Caco-2 (cell line): ENCODE measurements around the gene LMAN2L. TPM values are rescaled to one million over a fixed set of nuclear protein-coding genes. Genes with fewer than 3 reads are reported as not detected.
"Not testable (repeated sequence)": the region's sequence is repeated elsewhere in the genome, so short reads cannot be mapped to it uniquely, and the experiment has no call there.

Experiments
- BruUV-seq: library from RNA; stranded (reverse); fragments of 400-500 nt; replicated peaks from 2 replicates; lab custom pipeline; 2021; lab: Mats Ljungman, UMichigan
- CTCF ChIA-PET: fragments of 300-600 bp; sonication (Branson Sonifier 250); formaldehyde crosslinking; loops from one replicate; lab custom pipeline; 2022; ENCODE audit warnings: antibody characterized with exemption; lab: Charles Lee
- POLR2A ChIA-PET: fragments of 300-600 bp; sonication (Branson Sonifier 250); formaldehyde crosslinking; loops from one replicate; lab custom pipeline; 2022; ENCODE audit warnings: antibody characterized with exemption; lab: Charles Lee
- DNase-seq, 2 experiments: peaks; one replicate each; pipeline versions ENCODE4 v3.0.0 to v3.0.0-alpha.2; 2020 to 2022
- H3K27me3 ChIP-seq: replicated peaks from 2 replicates; pipeline ENCODE4 v1.6.0; 2011; ENCODE audit warnings: low read length; ENCODE audit not compliant: control insufficient read depth, insufficient read depth
- H3K36me3 ChIP-seq: 2 replicates; pipeline ENCODE4 v1.5.1; 2011; ENCODE audit warnings: low read length; ENCODE audit not compliant: control insufficient read depth, insufficient read depth
- H3K4me1 ChIP-seq: fragments of 250-450 bp; sonication (Bioruptor Pico); 2 replicates; pipeline ENCODE4 v1.5.1; 2020; ENCODE audit warnings: mild to moderate bottlenecking
- H3K4me3 ChIP-seq: 2 replicates; pipeline ENCODE4 v1.5.1; 2011; ENCODE audit warnings: low read depth, mild to moderate bottlenecking, control low read depth, low read length
- H3K9me3 ChIP-seq: fragments of 250-450 bp; sonication (Bioruptor Pico); 2 replicates; pipeline ENCODE4 v1.5.1; 2020; ENCODE audit warnings: mild to moderate bottlenecking, moderate library complexity
- H3K27ac Mint-ChIP-seq: one replicate; pipeline ENCODE4 v1.8.0; 2022; ENCODE audit warnings: mixed read lengths; ENCODE audit not compliant: unreplicated experiment
- H3K27me3 Mint-ChIP-seq: one replicate; pipeline ENCODE4 v1.8.0; 2022; ENCODE audit warnings: mixed read lengths; ENCODE audit not compliant: insufficient read depth, unreplicated experiment
- H3K36me3 Mint-ChIP-seq: one replicate; pipeline ENCODE4 v1.8.0; 2022; ENCODE audit warnings: mild to moderate bottlenecking, mixed read lengths; ENCODE audit not compliant: insufficient read depth, unreplicated experiment
- H3K4me1 Mint-ChIP-seq: one replicate; pipeline ENCODE4 v1.8.0; 2022; ENCODE audit warnings: low read depth, mixed read lengths; ENCODE audit not compliant: unreplicated experiment
- H3K4me3 Mint-ChIP-seq: one replicate; pipeline ENCODE4 v1.8.0; 2022; ENCODE audit warnings: mild to moderate bottlenecking, moderate library complexity, mixed read lengths; ENCODE audit not compliant: unreplicated experiment
- H3K9me3 Mint-ChIP-seq: one replicate; pipeline ENCODE4 v1.8.0; 2022; ENCODE audit warnings: mixed read lengths; ENCODE audit not compliant: unreplicated experiment
- intact Hi-C: fragments of 100-400 bp; cut with micrococcal nuclease; formaldehyde crosslinking; loops from one replicate; pipeline ENCODE4 v1.10.0; 2022; ENCODE audit not compliant: unreplicated experiment
- total RNA-seq: library from RNA; stranded (reverse); gene quantifications from 2 replicates; pipeline ENCODE4 v1.2.3, GENCODE V29; 2022
- TF ChIP-seq, protein P1 (sequence below), 2 experiments: fragments of 200-600 bp in 1 of 2; IDR thresholded peaks; 1 replicate in 1 of 2; 2 replicates in 1 of 2; pipeline versions ENCODE4 v1.5.1 to v1.8.0; 2011 to 2022; ENCODE audit warnings: antibody characterized with exemption in 1 of 2, control low read depth in 1 of 2, inconsistent platforms in 1 of 2, low read depth in 1 of 2, low read length in 1 of 2, mild to moderate bottlenecking in 1 of 2, moderate library complexity in 1 of 2; ENCODE audit not compliant: insufficient read depth in 1 of 2, severe bottlenecking in 1 of 2, unreplicated experiment in 1 of 2

LMAN2L gene
- total RNA-seq, 1 experiment from 2014 or later: 27.4 TPM

DNA sequence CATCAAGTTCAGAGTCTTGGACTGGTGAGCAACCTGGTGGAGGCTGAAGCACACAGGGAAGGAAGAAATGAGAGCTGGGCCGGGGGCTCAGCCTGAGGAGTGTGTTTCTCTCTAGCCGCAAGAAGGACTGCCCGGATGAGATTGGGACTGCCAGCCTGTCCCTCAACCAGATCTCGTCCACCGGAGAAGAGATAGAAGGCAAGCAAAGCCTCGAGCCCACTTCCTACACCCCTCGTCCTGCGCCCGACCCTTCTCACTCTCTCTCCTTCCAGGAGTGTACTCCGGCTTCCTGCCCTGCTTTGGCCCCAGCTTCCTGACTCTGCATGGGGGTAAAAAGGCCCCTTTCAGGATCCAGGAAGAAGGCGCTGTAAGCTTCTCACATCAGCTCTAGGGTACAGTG, 71.1 kb downstream of the LMAN2L start:
- H3K9me3 ChIP-seq: peaks cover 3% of the 10 kb centered on the region; the same call in 1 of the 2 replicates
- DNase-seq: peak in 1 of 2 experiments; percentile 23
- no peaks in the 10 kb centered on the region for H3K27me3 ChIP-seq
- Mint-ChIP-seq H3K36me3 (no peaks in the 10 kb centered on the region), H3K4me3 (no peak overlapping the region), H3K27me3 (peaks cover 4% of the 10 kb centered on the region), H3K9me3 (no peaks in the 10 kb centered on the region), H3K27ac (no peak overlapping the region), H3K4me1 (peaks cover 13% of the 10 kb centered on the region)
- no TSS peak for BruUV-seq
- no peaks in the 10 kb centered on the region for H3K36me3 ChIP-seq
- ChIA-PET POLR2A (no interaction called here), CTCF (no interaction called here)
- no peak overlapping the region for H3K4me3 ChIP-seq
- intact Hi-C loops: no loop called here
- TF ChIP-seq, protein P1, sequence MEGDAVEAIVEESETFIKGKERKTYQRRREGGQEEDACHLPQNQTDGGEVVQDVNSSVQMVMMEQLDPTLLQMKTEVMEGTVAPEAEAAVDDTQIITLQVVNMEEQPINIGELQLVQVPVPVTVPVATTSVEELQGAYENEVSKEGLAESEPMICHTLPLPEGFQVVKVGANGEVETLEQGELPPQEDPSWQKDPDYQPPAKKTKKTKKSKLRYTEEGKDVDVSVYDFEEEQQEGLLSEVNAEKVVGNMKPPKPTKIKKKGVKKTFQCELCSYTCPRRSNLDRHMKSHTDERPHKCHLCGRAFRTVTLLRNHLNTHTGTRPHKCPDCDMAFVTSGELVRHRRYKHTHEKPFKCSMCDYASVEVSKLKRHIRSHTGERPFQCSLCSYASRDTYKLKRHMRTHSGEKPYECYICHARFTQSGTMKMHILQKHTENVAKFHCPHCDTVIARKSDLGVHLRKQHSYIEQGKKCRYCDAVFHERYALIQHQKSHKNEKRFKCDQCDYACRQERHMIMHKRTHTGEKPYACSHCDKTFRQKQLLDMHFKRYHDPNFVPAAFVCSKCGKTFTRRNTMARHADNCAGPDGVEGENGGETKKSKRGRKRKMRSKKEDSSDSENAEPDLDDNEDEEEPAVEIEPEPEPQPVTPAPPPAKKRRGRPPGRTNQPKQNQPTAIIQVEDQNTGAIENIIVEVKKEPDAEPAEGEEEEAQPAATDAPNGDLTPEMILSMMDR (IDR thresholded peaks at IDR 0.05; ENCODE audit: insufficient read depth in 1 of 2, low read depth in 1 of 2, low read length in 1 of 2, severe bottlenecking in 1 of 2, unreplicated experiment in 1 of 2): no peak
- H3K4me1 ChIP-seq: no peaks in the 10 kb centered on the region

DNA sequence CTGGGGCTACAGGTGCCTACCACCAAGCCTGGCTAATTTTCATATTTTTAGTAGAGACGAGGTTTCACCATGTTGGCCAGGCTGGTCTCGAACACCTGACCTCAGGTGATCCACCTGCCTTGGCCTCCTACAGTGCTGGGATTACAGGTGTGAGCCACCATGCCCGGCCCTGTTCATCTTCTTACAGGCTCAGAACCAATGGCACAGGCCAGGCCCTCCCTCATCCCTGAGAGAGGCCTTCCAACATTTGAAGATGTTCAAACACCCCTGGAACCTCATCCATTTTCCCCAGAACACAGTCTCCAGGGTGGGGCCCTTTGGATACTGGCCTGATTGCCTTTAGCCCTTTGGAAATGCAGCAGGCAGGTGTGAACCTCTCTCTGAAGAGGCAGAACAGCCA, 74.1 kb downstream of the LMAN2L start:
- H3K4me1 ChIP-seq, H3K27me3 Mint-ChIP-seq, BruUV-seq, H3K9me3 ChIP-seq, H3K4me3 ChIP-seq, H3K36me3 ChIP-seq, H3K36me3 Mint-ChIP-seq, H3K27ac Mint-ChIP-seq, H3K4me3 Mint-ChIP-seq, intact Hi-C loops, H3K9me3 Mint-ChIP-seq, CTCF ChIA-PET, H3K27me3 ChIP-seq: not testable (repeated sequence)
- DNase-seq: peak in 1 of 2 experiments; percentile 14
- POLR2A ChIA-PET: interaction anchor here (1.0 kb wide), 1 partner anchor 95 kb away, joined by 3 read pairs; no protein-coding TSS in a partner anchor
- peaks cover 13% of the 10 kb centered on the region for H3K4me1 Mint-ChIP-seq

DNA sequence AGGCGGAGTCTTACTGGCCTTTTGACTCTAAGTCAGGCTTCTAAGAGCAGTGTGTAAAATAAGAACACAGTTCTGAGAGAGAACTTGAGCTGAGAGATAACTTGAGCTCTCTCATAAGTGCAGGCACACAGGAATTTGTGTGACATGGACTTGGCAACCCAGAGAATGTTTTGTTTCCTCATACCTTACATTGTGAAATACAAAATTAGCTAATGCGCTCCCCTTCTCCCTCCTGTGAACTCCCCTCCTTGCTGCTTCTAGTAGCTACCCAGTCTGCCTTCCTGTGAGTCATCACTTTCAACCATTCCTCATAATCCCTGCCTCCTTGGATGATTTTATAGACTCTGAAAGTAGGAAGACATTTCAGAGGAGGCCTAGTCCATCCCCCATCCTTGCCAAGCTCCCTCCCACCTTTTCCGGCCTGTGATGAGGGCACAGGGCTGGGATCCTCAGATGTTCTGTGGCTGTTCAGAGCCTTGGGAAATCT, 74.7 kb downstream of the LMAN2L start:
- H3K36me3 Mint-ChIP-seq: no peaks in the 10 kb centered on the region
- H3K4me1 Mint-ChIP-seq: peaks cover 13% of the 10 kb centered on the region
- intact Hi-C loops: no loop called here
- no peak overlapping the region for H3K27ac Mint-ChIP-seq
- H3K27me3 ChIP-seq: no peaks in the 10 kb centered on the region
- H3K9me3 Mint-ChIP-seq: no peaks in the 10 kb centered on the region
- H3K4me3 ChIP-seq: no peak overlapping the region
- H3K27me3 Mint-ChIP-seq: no peaks in the 10 kb centered on the region
- H3K4me1 ChIP-seq: no peaks in the 10 kb centered on the region
- peak; percentile 34 to 41 for DNase-seq
- CTCF ChIA-PET: no interaction called here
- H3K4me3 Mint-ChIP-seq: no peak overlapping the region
- no TSS peak for BruUV-seq
- POLR2A ChIA-PET: interaction anchor here (1.0 kb wide), 1 partner anchor 95 kb away, joined by 3 read pairs; no protein-coding TSS in a partner anchor
- H3K36me3 ChIP-seq: no peaks in the 10 kb centered on the region
- H3K9me3 ChIP-seq: peaks cover 3% of the 10 kb centered on the region; the same call in 1 of the 2 replicates
- TF ChIP-seq, protein P1 (IDR thresholded peaks at IDR 0.05; ENCODE audit: insufficient read depth in 1 of 2, low read depth in 1 of 2, low read length in 1 of 2, severe bottlenecking in 1 of 2, unreplicated experiment in 1 of 2): no peak
